ENCODE measurements around the gene CD276.

GRCh38 chr15:73763931-73764330 lies 79.7 kb downstream of the CD276 start:
- TF ChIP-seq EZH2 (IDR thresholded peaks at IDR 0.05; ENCODE audit: insufficient read depth, poor library complexity, severe bottlenecking) = no peak
- no peak for TF ChIP-seq EZH2phosphoT487 (IDR thresholded peaks at IDR 0.05; ENCODE audit: insufficient read depth, low read depth)
